Measurements from ENCODE around the gene RBBP8.

RBBP8 gene

GRCh38 chr18:22985250-22985649 is 52.1 kb downstream of the RBBP8 start:
- no peak for DNase-seq (ENCODE audit: low read depth, low spot score)
- Histone ChIP-seq H3K9me3 (ENCODE audit: control insufficient read depth, insufficient read depth, low read length) (no peaks in the 10 kb centered on the region), H3K4me1 (ENCODE audit: control insufficient read depth, insufficient read depth, low read length) (no peaks in the 10 kb centered on the region; the same call in 1 of the 2 replicates), H3K27me3 (ENCODE audit: control insufficient read depth, insufficient read depth, low read length) (no peaks in the 10 kb centered on the region), H3K27ac (ENCODE audit: low read length) (no peak overlapping the region), H3K4me3 (ENCODE audit: low read length) (no peak overlapping the region), H3K36me3 (ENCODE audit: control insufficient read depth, insufficient read depth, low read length) (peaks cover 3% of the 10 kb centered on the region; the same call in 1 of the 2 replicates)
- WGBS (ENCODE audit: insufficient coverage, insufficient read length), result no CpG with 5 or more reads among the region's 2 CpGs

- DNase-seq (ENCODE audit: low read depth, low spot score), result no peak
- WGBS (ENCODE audit: insufficient coverage, insufficient read length), result no CpG with 5 or more reads among the region's 3 CpGs
- Histone ChIP-seq H3K27ac (ENCODE audit: low read length) (no peak overlapping the region), H3K27me3 (ENCODE audit: control insufficient read depth, insufficient read depth, low read length) (no peaks in the 10 kb centered on the region), H3K36me3 (ENCODE audit: control insufficient read depth, insufficient read depth, low read length) (peaks cover 3% of the 10 kb centered on the region; the same call in 1 of the 2 replicates), H3K9me3 (ENCODE audit: control insufficient read depth, insufficient read depth, low read length) (no peaks in the 10 kb centered on the region), H3K4me3 (ENCODE audit: low read length) (no peak overlapping the region), H3K4me1 (ENCODE audit: control insufficient read depth, insufficient read depth, low read length) (no peaks in the 10 kb centered on the region)
These were observed 54.5 kb downstream of the RBBP8 start for GRCh38 chr18:22987547-22988189.

GRCh38 chr18:22988208-22988607 is 55.1 kb downstream of the RBBP8 start:
- WGBS (ENCODE audit: insufficient coverage, insufficient read length), result no CpG with 5 or more reads among the region's 3 CpGs
- no peaks in the 10 kb centered on the region for H3K27me3 ChIP-seq (ENCODE audit: control insufficient read depth, insufficient read depth, low read length)
- no peaks in the 10 kb centered on the region for H3K9me3 ChIP-seq (ENCODE audit: control insufficient read depth, insufficient read depth, low read length)
- no peaks in the 10 kb centered on the region for H3K4me1 ChIP-seq (ENCODE audit: control insufficient read depth, insufficient read depth, low read length)
- DNase-seq (ENCODE audit: low read depth, low spot score), result no peak
- peaks cover 3% of the 10 kb centered on the region; the same call in 1 of the 2 replicates for H3K36me3 ChIP-seq (ENCODE audit: control insufficient read depth, insufficient read depth, low read length)
- no peak overlapping the region for H3K27ac ChIP-seq (ENCODE audit: low read length)
- no peak overlapping the region for H3K4me3 ChIP-seq (ENCODE audit: low read length)

- no peak for DNase-seq (ENCODE audit: low read depth, low spot score)
- Histone ChIP-seq H3K27me3 (ENCODE audit: control insufficient read depth, insufficient read depth, low read length) (no peaks in the 10 kb centered on the region), H3K9me3 (ENCODE audit: control insufficient read depth, insufficient read depth, low read length) (no peaks in the 10 kb centered on the region), H3K4me3 (ENCODE audit: low read length) (no peak overlapping the region), H3K36me3 (ENCODE audit: control insufficient read depth, insufficient read depth, low read length) (no peaks in the 10 kb centered on the region; the same call in 1 of the 2 replicates), H3K4me1 (ENCODE audit: control insufficient read depth, insufficient read depth, low read length) (no peaks in the 10 kb centered on the region), H3K27ac (ENCODE audit: low read length) (no peak overlapping the region)
- no CpG with 5 or more reads among the region's 3 CpGs for WGBS (ENCODE audit: insufficient coverage, insufficient read length)
These were observed 65.2 kb downstream of the RBBP8 start for GRCh38 chr18:22998344-22998743.

GRCh38 chr18:22999212-22999611 is 66.1 kb downstream of the RBBP8 start:
- no peak overlapping the region for H3K4me3 ChIP-seq (ENCODE audit: low read length)
- no peaks in the 10 kb centered on the region; the same call in 1 of the 2 replicates for H3K36me3 ChIP-seq (ENCODE audit: control insufficient read depth, insufficient read depth, low read length)
- H3K27me3 ChIP-seq (ENCODE audit: control insufficient read depth, insufficient read depth, low read length), result no peaks in the 10 kb centered on the region
- DNase-seq (ENCODE audit: low read depth, low spot score), result no peak
- no peak overlapping the region for H3K27ac ChIP-seq (ENCODE audit: low read length)
- no peaks in the 10 kb centered on the region for H3K4me1 ChIP-seq (ENCODE audit: control insufficient read depth, insufficient read depth, low read length)
- no peaks in the 10 kb centered on the region for H3K9me3 ChIP-seq (ENCODE audit: control insufficient read depth, insufficient read depth, low read length)
- no CpG with 5 or more reads among the region's 1 CpG for WGBS (ENCODE audit: insufficient coverage, insufficient read length)

- Histone ChIP-seq H3K27me3 (ENCODE audit: control insufficient read depth, insufficient read depth, low read length) (no peaks in the 10 kb centered on the region), H3K36me3 (ENCODE audit: control insufficient read depth, insufficient read depth, low read length) (no peaks in the 10 kb centered on the region; the same call in 1 of the 2 replicates), H3K4me3 (ENCODE audit: low read length) (no peak overlapping the region), H3K9me3 (ENCODE audit: control insufficient read depth, insufficient read depth, low read length) (no peaks in the 10 kb centered on the region), H3K27ac (ENCODE audit: low read length) (no peak overlapping the region), H3K4me1 (ENCODE audit: control insufficient read depth, insufficient read depth, low read length) (no peaks in the 10 kb centered on the region)
- DNase-seq (ENCODE audit: low read depth, low spot score), result no peak
- 100% methylated on average over 1 of the region's 2 CpGs for WGBS (ENCODE audit: insufficient coverage, insufficient read length)
These were observed 66.5 kb downstream of the RBBP8 start for GRCh38 chr18:22999647-23000046.

GRCh38 chr18:23003289-23003688 is 70.2 kb downstream of the RBBP8 start:
- no peak for DNase-seq (ENCODE audit: low read depth, low spot score)
- no peak overlapping the region for H3K27ac ChIP-seq (ENCODE audit: low read length)
- H3K27me3 ChIP-seq (ENCODE audit: control insufficient read depth, insufficient read depth, low read length), result no peaks in the 10 kb centered on the region
- no peaks in the 10 kb centered on the region for H3K36me3 ChIP-seq (ENCODE audit: control insufficient read depth, insufficient read depth, low read length)
- H3K9me3 ChIP-seq (ENCODE audit: control insufficient read depth, insufficient read depth, low read length), result no peaks in the 10 kb centered on the region
- H3K4me1 ChIP-seq (ENCODE audit: control insufficient read depth, insufficient read depth, low read length), result no peaks in the 10 kb centered on the region
- no peak overlapping the region for H3K4me3 ChIP-seq (ENCODE audit: low read length)
- WGBS (ENCODE audit: insufficient coverage, insufficient read length), result 100% methylated on average over 1 of the region's 3 CpGs

- Histone ChIP-seq H3K9me3 (ENCODE audit: control insufficient read depth, insufficient read depth, low read length) (no peaks in the 10 kb centered on the region), H3K27ac (ENCODE audit: low read length) (no peak overlapping the region), H3K27me3 (ENCODE audit: control insufficient read depth, insufficient read depth, low read length) (no peaks in the 10 kb centered on the region), H3K4me1 (ENCODE audit: control insufficient read depth, insufficient read depth, low read length) (no peaks in the 10 kb centered on the region), H3K4me3 (ENCODE audit: low read length) (no peak overlapping the region), H3K36me3 (ENCODE audit: control insufficient read depth, insufficient read depth, low read length) (0 out of 2 replicates have a peak, but pooled peaks cover 2% of the 10 kb centered on the region)
- WGBS (ENCODE audit: insufficient coverage, insufficient read length), result no CpG with 5 or more reads among the region's 1 CpG
- no peak for DNase-seq (ENCODE audit: low read depth, low spot score)
These were observed 79.1 kb downstream of the RBBP8 start for GRCh38 chr18:23012249-23012648.

- no CpG with 5 or more reads among the region's 5 CpGs for WGBS (ENCODE audit: insufficient coverage, insufficient read length)
- Histone ChIP-seq H3K27ac (ENCODE audit: low read length) (no peak overlapping the region), H3K27me3 (ENCODE audit: control insufficient read depth, insufficient read depth, low read length) (no peaks in the 10 kb centered on the region), H3K4me3 (ENCODE audit: low read length) (no peak overlapping the region), H3K4me1 (ENCODE audit: control insufficient read depth, insufficient read depth, low read length) (no peaks in the 10 kb centered on the region), H3K36me3 (ENCODE audit: control insufficient read depth, insufficient read depth, low read length) (no peaks in the 10 kb centered on the region), H3K9me3 (ENCODE audit: control insufficient read depth, insufficient read depth, low read length) (no peaks in the 10 kb centered on the region)
- DNase-seq (ENCODE audit: low read depth, low spot score), result no peak
These were observed 87.6 kb downstream of the RBBP8 start for GRCh38 chr18:23020555-23021294.

- DNase-seq (ENCODE audit: low read depth, low spot score), result no peak
- H3K27ac ChIP-seq (ENCODE audit: low read length), result no peak overlapping the region
- H3K36me3 ChIP-seq (ENCODE audit: control insufficient read depth, insufficient read depth, low read length), result no peaks in the 10 kb centered on the region
- H3K27me3 ChIP-seq (ENCODE audit: control insufficient read depth, insufficient read depth, low read length), result no peaks in the 10 kb centered on the region
- no peaks in the 10 kb centered on the region for H3K9me3 ChIP-seq (ENCODE audit: control insufficient read depth, insufficient read depth, low read length)
- H3K4me1 ChIP-seq (ENCODE audit: control insufficient read depth, insufficient read depth, low read length), result no peaks in the 10 kb centered on the region
- no CpG with 5 or more reads among the region's 2 CpGs for WGBS (ENCODE audit: insufficient coverage, insufficient read length)
- H3K4me3 ChIP-seq (ENCODE audit: low read length), result no peak overlapping the region
These were observed 88.5 kb downstream of the RBBP8 start for GRCh38 chr18:23021623-23022022.

All from iPS DF 6.9 (cell line).